NCI-H128 (cell line): Measurements from ENCODE around the gene MPPED2.

Source experiments
- DNase-seq: peaks from one replicate; lab custom pipeline; 2025; ENCODE audit not compliant: unreplicated experiment; lab: John Stamatoyannopoulos, UW

The MPPED2 gene

DNA sequence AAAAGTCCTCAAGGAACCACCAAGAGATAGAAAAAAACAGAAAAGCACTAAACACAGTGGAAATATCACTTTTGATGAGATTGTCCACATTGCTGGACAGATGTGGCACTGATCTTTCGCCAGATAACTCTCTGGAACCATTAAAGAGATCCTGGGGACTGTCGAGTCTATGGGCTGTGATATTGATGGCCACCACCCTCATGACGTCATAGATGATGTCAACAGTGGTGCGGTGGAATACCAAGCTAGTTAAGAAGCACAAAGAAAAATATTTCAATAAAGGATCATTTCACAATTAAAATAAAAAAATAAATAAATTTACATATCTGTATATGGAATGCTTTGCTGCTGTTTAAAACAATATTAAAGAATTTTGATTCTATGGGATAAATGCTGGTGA, 217.8 kb downstream of the MPPED2 start:
- no peak for DNase-seq

DNA sequence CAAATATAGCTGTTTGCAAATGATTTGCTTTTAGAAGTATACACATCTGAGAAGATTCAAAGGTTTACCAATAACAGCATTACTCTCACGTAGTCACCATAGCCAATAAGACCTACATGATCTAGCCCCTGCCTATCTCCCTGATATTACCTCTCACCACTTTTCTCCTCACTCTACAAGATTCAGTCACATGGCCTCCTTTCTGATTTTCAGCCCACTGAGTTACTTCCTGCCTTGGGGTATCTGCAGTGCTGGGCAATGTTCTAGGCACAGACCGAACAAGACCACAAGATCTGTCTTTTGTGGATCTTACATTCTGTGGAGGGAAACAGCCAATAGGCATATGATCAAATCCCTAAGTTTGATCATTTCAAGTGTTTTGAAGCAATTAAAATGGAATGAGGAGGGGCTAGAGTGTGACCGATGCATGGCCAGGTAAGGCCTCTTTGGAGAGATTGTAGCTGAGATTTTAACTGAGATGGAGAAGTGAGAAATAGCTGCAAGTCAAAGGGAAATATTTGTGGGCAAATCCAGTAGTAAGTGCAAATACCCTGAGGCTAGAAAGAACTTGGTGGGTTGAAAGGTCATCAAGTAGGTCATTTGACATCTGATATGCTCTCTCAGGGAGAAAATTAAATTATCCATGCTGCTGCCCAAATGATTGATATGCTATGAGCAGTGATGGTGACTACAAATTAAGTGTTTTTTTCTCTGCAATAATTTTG, 220.2 kb downstream of the MPPED2 start:
- no peak for DNase-seq

DNA sequence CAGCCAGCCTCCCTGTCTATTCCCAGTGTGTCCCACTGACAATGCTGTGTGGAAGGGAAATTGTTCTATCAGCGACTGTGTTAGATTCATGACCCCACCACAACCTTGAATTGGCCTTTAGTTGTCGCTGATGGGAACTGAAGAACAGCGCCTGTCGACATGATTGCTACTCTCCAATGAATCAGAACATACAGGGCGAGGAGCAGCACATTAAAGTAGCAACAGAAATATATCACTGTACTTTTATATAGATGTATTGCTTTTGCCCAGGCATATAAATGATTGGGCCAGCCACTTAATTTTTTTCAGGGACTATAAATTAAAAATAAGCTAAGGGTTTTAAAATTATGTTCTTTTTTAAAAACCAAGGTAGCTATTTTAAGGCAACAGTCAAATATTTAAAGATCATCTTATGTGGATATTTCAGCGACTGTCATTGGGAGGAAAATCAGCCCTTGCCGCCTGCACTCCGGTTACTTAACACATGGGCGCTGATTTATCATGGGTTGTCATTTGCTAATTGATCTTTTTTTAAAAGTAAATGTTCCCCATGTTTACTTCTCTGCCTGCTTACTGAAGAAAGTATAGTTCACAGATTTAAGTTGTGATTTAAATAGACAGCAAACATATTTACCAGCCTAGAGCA, 221.2 kb downstream of the MPPED2 start:
- DNase-seq, result no peak

DNA sequence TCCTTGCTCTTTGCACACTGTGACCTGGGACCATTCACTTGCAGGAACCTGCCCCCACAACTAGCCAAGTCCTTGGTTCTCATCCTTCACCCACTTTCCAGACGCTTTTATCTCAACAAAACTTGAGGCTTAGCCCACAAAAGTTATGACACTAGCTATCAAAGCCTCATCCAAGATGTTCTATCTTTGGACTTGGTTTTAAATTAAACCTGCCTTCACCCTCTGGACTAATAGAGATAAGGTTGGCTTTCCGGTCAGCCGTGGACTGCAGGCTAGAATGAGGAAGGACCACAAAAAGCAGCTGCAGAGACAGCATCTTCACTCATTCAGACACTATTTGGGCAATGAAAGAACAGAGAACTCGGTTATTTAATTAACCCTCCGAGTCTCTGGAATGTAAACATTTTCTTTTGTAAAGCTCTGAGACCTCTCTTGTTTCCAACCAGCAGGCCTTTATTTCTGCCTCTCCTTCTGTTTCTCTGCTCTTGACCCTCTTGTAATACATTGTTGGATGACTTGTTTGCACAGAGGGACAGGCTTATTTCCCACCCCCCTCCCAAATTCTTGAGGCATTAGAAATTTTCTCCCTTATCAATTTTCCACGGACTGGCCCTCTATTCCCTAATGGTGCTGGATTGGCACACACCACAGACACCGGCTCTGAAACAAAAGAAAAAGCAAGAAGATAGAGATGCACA, 221.9 kb downstream of the MPPED2 start:
- no peak for DNase-seq

DNA sequence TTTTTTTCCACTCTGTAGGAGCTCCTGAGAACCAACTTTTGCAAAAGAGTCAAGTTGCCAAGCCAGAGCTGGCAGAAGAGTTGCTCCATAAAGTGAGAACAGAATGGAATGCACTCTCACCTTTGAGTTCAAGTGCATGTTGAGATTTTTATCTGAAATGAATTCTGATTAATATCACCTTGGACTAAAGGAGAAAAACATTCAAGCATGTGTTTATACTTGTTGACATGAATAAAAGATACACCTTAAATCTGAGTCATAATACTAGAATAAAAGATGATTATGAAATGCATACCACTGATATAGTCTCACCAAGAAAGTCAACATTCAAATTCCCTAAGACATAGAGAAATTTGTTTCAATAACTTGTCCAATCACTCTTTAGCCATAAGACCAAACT, 225.4 kb downstream of the MPPED2 start:
- no peak for DNase-seq
